Renal pelvis (tissue), 4 donors: ENCODE data around the gene EREG. TPM values are rescaled to one million over a fixed set of nuclear protein-coding genes. Genes with fewer than 3 reads are reported as not detected.
"Not testable (repeated sequence)": the region's sequence is repeated elsewhere in the genome, so short reads cannot be mapped to it uniquely, and the experiment has no call there.

Source experiments
- DNase-seq: peaks from one replicate; pipeline ENCODE4 v3.0.0-alpha.2; 2013
- polyA plus RNA-seq, 3 donors: library from polyadenylated mRNA; unstranded; fragments of 120-200 nt; gene quantifications; one replicate each; pipeline ENCODE4 v1.2.1, GENCODE V29; 2013; ENCODE audit not compliant: insufficient read length in 3 of 3

EREG gene
- polyA plus RNA-seq, 3 donors = 0.07 to 0.25 (median 0.19) TPM

DNA sequence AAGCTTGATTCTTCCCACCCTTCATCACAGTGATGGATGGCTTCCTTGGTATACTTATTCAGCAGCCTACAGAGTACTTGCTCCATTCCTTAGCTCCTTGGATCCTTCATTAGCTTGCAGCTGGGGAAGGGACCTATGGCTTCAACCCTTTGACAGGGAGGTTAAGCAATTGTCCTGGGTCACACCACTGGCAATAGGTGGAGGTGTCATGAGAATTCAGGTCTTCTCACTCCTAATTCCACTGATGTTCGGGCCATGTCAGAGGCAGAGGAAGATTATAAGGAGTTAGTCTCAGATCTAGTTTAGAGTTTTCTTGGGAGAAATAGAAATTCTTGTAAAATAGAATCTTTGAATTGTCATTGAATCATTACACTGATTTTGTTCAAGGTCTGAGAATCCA lies 24.5 kb downstream of the EREG start:
- no peak for DNase-seq

DNA sequence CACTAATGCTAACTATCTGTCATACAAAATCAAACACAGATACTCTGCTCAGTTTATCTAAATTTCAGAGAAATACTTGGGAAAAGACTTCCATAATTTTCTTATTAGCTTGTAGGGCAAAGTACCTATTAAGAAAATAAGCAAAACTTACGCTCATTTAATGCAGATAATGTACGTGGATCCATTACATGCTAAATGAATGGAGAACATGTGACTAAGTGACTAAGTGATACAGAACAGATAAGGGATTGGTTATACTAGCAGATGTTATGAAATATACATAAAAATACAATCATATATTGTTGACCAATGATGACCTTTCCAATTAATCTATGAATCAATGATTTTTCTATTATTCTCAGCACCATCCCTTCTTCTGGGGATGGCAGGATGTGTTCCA lies 25.7 kb downstream of the EREG start:
- DNase-seq = no peak

DNA sequence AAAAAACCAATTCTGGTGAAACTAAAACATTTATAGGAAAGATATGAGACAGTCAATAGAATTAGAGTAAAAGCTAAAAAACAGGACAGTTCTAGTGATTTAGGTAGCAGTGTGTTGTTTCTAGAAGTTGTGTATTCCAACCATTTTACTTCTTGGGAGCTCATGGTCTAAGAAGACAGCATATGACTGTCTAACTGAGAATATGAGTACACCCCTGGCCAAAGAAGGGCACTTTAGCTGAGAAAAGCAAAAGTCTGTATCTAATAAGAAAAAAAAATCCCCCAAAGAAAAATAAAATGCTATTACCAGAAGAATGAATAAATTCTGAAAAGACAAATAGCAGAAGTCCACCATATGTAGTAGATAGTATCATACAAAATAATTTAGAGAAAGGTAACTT lies 26.4 kb downstream of the EREG start:
- no peak for DNase-seq

DNA sequence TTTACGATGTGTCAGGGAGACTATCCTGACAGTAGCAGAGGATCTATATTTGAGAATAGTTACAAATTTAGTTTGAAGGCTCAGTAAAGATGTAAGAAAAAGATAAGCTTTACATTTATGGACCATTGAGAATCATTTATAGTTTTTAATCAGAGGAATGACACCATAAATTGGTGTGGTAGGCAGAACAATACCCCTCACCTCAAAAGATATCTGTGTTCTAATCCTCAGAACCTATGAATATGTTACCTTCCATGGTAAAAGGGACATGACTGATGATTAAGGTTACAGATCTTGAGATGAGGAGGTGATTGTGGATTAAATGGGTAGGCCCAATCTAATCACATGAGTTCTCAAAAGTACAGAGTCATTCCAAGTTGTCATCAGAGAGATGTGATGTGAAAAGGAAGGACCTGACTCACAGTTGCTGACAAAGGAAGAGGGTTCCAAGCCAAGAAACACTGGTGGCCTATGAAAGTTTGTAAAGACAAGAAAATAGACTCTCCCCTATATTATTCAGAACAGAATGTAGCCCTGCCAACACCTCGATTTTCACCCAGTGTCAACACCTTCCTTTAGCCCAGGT lies 27.0 kb downstream of the EREG start:
- DNase-seq = no peak

DNA sequence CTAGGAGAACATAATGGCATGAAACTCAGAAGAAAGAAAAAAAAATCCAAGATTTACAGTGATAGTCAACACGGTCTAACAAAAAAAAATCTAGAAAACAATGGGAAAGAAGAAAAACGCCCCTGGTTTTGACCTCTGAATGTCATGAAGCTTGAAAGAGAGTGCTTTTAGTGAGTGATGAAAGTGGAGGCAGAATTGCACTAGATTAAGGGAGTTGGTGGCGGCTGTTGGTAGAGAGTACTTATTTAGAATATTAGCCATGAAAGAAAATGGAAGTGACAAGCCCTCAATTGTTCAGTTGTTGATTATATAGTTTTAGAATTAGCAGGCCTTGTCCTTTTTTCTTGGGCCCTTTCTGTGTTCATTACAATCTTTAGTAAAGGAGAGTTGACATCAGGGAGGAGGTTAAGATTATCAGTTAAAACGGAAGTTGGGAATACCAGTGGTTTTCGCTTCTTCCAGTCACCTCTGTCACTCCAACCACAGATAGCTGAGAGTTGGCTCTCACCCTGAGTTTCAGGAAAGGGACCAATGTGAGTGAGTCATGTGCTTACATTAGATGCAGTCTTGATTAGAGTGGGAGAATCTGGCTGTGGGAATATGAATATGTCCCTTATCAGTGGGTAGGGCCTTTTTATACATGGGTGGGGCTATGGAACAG lies 29.7 kb downstream of the EREG start:
- no peak for DNase-seq

DNA sequence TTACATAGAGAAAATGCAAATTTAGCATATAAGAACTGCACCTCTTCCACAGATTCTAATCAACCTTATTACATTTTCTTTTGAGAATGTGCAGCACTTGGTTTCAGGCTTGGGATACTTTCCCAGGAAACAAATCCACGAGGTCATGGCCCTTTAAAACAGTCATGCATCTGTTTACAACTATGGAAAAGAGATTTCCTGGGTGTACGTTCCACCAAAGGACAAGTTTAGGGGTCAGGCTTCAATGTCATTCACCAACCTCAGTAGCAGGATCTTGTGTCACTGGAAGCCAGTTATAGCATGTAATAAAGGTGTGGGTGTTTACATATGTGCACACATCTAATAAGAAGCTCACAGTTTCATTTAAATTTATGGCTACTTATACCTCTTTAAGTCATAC lies 30.7 kb downstream of the EREG start:
- no peak for DNase-seq

DNA sequence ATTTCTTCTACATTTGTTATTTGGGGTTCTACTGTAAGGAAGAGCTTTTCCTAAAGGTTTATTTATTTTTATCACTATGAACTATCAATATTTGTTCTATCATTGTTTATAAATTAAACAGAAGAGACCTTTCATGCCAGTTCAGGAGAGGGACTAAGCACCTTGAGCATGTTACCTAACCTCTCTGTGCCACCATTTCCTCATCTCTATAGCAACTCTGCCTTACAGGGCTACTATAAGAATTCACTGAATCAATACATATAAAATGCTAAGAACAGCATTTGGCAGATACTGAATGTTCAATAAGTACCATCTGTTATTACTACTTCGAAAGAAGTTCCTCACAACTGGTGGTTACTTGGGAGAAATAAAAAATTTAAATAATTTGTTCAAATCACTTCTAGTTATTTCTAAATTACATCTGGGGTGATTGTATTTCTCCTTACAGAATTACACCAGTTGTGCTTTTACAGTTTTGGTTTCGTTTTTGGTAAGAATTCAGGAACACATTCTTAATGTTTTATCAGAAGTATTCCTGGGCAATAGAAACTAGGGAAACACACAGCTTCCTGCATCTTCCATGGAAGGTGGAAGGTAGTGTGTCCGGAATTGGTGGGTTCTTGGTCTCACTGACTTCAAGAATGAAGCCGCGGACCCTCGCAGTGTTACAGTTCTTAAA lies 32.9 kb downstream of the EREG start:
- DNase-seq = no peak

DNA sequence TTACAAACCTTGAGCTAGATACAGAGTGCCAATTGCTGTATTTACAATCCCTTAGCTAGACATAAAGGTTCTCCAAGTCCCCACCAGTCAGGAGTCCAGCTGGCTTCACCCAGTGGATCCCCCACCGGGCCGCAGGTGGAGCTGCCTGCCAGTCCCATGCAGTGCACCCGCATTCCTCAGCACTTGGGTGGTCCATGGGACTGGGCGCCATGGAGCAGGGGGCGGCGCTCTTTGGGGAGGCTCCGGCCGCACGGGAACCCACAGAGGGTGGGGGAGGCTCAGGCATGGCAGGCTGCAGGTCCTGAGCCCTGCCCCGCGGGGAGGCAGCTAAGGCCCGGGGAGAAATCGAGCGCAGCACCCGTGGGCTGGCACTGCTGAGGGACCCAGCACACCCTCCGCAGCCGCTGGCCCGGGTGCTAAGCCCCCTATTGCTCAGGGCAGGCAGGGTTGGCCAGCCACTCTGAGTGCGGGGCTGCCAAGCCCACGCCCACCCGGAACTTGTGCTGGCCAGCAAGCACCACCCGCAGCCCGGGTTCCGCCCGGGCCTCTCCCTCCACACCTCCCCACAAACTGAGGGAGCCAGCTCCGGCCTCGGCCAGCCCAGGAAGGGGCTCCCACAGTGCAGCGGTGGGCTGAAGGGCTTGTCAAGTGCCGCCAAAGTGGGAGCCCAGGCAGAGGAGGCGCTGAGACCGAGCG lies 34.1 kb downstream of the EREG start:
- DNase-seq = not testable (repeated sequence)

DNA sequence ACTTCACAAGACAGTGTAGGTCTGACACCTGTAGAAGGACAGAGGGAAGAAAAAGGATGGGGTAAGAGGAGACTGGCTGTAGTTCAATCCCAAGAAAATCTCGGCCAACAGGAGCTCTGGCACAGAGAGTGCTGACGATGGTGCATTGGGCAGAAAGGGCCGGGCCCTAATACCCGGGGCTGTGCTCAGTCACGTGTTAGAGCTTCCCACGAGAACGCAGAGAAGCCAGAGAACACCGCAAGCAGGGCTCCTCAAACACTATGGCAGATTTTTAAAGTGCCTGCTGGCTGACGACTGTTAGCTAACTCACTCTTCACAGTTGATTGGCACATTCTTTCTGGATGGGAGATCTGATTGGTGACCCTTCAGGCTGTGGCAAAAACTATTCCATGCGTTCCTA lies 35.5 kb downstream of the EREG start:
- DNase-seq = no peak

DNA sequence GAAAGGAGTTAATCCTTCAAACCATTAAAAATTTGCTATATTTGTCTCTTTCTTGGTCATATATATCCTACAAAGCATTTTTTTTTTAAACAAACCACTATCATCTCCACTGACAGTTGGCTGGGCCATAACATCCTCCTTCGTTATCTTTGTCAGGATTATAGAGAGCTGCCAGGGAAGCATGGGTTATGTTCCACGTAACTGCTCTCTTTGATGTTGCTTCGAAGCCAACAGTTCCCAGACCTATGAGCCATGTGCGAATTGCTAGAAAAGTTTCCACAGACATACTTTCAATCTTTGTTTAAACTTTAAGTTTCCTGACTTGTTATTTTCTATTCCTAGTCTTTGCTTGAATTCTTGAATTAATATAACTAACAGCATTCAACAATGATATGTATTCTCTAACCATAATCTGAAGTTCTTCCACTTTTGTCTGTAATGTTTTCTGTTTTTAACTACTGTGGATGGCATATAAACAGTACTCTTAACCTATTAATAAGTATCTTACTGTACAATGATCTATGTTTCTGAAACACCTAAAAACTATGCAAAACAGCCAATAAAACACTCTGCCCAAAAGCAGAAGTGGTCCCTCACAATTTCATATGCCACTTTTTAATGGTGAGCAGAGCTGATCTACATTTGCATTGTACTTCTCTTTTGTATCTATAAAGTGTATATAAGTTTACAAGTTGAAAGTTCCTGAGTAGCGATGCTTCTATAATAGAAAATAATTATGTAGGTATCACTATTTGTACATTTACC lies 37.9 kb downstream of the EREG start:
- no peak for DNase-seq

DNA sequence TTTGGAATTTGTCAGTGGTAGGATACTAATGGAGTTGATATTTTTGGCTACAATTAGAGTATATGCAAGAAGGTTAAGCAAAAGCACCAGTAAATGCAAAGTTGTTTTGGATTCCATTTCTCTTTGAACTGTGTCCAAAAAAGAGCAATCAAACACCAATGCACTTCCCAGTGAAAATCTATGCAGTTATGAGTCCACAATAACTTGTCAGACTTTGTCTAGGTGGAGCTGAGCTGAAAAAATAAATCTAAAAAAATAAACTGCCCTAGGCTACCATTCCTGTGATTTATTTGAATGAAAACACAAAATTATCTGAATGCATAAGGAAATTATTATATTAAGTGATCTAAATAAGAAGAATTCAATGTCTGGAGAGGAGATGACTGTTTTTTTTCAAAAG lies 42.9 kb downstream of the EREG start:
- DNase-seq = no peak

DNA sequence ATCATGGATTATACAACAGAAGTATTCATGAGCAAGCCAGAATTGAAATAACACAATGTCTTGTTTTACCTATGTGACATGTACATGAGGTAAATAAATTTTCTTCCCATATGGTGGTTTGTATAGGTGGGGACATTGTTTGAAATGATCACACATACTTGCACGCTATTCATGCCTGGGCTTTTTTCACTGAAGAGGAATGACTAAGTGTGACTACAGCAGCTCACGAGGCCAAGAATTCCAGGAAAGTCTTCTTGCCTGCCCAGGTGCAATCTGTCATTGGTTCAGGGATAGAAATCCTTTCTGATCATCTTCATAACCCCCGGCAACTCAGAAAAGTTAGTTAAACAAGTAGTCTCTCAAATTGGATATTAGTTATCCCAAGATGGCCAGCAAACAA lies 43.7 kb downstream of the EREG start:
- DNase-seq = no peak

DNA sequence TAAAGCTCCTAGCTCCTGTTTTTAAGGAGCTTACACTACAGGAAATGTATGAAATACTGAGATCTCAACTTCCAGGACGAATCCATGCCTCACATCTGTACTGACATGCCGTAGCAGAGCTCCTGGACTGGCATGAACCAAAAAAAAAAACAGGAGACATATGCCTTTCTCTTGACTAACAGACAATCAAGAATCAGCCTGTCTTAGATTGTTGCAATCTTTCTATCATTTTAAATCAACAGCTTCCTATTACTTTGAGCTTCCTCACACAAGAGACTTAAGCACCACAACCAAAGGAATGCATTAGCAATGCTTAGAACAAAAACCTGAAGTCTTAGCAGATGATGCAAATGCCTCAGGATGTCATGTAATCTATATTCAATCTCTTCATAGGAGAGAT lies 45.3 kb downstream of the EREG start:
- no peak for DNase-seq

DNA sequence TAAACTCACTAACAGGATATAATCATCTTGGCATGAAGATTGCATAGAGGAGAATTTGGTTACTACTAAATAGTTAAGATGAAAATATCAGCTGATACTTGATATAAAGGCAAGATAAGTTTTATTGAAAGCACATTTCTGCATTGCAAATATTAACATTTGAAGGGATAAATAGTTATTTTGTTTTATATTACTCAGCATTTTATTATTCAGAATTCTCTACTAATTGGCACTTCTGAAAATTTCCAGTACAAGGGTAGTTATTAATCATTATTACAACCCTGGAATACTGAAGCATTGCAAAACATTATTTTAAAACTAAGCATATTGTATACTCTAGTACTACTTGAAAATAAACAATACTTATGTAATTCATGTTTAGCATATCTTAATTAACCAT lies 47.3 kb downstream of the EREG start:
- DNase-seq = no peak

DNA sequence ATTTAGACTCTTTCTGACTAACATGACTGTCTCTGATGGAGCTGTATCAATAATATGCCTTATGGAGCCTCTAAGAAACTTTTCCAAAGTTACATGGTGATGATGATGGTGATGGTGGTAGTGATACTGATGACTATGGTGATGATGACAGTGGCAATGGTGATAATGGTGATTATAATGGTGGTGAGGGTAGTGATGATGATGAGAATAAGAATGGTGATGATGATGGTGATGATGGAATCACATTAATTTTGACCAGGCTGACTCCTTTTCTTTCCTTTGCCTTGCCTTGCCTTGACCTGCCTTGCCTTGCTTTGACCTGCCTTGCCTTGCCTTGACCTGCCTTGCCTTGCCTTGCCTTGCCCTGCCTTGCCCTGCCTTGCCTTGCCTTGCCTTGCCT lies 48.3 kb downstream of the EREG start:
- DNase-seq = no peak

DNA sequence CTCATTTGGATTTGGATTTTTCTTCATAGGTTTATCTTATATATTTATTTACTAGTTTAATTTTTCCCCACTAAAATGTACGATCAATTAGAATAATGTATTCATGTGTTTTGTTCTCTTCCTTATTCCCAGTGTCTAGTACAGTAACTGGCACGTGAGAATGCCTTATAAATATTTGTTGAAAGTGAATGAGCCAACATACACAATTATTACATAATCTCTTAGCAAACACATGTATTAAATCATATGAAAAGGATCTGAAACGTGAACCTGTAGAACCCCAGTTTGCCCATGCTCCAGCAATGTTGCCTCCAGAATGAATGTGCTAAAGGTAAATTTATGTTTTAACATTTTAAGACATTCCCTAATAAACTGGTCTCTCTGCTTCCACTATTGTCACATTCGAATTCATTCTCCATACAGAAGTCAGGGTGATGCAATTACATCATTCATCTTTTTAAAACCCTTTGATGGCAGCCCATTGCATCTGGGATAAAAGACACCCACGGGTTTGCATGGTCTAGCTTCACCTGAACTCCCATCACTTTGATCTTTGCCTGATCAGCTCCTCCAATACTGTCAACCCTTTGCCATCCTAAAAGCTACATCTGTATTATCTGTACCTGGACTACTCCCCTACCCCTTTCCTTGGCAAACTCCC lies 49.3 kb downstream of the EREG start:
- DNase-seq = no peak

DNA sequence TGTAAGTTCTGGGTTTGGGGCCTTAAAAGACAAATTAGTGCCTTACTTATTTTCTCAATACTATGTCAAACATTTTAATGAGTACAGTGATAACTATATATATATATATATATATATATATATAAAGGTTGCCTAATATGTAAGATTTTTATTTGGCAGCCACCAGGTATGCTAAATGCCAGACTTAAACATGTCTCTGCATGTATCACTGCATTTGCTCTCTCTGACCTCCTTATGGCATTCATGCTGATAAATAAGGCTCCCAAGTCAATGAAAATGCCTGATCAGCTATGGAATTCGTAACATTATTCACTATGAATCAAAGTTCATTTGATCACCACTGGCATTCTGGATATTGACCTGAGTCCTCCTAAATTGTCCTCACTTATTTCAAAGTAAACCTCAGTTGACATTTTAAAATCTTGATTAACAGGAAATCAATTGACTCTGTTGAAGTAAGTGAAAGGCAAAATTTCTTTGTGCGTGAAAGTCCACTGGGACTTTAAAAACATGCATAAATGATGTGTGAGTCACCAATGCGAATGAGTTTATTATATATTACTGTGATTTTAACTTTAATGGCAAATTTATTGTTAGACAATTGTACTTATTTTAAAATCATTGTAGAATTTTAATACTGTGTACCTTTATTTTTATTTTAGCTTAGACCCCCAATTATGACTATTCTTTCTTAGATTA lies 50.8 kb downstream of the EREG start:
- no peak for DNase-seq

DNA sequence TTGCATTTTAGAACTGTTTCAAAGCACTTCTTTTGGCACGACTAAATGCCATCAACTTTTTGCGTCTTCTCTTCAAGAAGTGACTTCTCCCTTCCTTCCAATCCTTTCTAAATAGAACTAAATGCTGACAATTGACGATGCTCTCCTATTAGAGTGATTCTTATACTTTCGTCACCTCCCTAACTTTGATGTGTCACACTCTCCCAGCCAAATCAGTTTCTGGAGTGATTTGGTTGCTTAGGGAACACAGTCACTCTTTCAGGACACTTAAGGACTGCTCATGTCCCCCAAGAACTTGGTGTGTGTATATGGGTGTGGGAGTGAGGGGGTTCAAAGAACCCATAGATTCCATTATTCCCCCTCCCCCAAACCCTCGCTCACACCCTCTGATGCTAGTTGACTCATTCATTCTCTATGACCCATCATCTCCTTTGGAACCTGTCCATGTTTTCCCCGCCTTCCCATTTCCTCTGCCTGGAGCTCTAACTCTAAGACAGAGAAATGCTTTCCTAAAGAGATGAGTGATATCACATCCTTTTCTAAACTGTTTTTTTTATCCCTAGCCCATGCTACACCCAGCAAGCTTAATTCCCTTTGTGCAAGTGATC lies 53.2 kb downstream of the EREG start:
- DNase-seq = no peak

DNA sequence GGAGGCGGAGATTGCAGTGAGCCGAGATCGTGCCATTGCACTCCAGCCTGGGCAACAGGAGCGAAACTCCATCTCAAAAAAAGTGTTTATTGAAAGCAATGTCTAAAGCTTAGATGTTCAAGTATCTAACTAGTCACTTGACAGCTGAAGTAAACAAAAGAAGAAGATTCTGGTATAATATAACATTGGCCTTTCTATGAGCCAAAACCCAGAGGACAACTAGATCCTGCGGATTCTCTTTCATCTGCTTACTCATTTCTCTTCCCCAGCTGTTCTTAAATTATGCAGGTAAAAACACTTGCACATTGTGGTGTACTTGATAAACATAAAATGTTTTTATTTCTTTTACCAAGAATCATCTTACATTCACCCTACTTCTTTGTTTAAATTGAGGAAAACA lies 55.9 kb downstream of the EREG start:
- DNase-seq = no peak

DNA sequence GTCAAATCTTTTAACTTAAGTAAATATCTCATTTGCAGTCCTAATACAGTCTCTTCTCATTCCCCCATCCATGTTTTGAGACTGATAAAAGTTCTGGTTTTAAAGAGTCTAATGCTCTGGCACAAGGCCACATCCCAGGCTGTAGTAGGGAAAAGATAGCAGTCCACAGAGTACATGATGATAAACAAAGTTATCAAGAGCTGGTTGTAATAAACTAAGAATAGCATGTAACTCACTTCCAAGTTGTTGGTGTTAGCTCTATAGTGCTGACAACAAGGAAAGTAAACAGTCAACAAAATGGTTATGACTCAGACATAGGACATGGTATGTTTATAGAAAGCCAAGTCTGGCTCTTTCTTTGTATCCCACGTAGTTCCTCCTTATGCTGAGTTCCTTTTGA lies 58.2 kb downstream of the EREG start:
- no peak for DNase-seq

DNA sequence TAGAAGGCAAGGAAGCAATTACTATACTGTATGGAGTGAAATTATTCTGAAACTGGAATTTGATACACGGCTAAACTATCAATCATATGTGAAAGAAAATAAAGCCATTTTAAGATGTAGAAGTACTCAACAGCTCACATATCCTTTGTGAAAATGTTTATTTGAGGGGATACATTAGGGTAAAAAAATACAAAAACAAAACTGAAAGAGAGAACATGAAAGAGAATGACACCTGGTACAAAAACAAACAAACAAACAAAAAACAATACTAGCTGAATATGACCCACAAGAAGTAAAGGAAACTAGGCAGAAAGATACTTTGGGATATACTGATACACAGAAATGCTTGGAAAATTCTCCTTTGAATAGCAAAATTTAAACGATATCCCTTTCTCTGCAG lies 59.2 kb downstream of the EREG start:
- no peak for DNase-seq
